ENCODE results near the gene KNDC1.

Gene KNDC1

DNA sequence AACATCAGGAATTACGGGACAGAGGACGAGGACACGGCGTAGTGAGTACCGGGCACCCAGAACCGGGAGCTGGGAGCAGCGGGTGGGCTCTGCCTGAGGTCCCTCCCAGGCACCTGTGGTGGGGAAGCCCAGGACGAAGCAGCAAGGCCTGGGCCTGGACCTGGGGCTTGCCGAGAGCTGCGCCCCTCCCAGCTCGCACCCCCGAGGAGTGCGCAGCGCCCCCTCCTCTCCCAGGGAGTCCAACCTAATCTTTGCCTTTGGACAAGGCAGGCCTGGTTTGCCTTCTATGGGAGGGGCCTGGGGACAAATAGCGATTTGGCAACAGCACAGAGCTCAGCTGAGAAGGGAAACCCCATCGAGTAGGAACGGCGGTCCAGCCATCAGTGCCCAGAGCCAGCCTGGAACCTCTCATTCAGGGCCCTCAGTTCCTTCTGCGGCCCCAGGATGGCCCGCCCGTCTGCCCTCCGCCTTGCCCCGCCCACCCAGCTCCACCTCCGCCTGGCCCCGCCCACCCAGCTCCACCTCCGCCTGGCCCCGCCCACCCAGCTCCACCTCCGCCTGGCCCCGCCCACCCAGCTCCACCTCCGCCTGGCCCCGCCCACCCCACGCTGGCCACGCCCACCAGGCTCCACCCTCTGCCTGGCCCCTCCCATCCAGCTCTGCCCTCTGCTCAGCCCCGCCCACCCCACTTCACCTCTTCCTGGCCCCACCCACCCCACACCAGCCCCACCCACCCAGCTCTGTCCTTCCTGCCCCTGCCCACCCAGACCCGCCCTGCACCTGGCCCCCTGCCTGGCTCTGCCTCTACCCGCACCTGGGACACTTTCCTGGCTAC, 32.5 kb upstream of the KNDC1 start:
- TF ChIP-seq, protein P1, sequence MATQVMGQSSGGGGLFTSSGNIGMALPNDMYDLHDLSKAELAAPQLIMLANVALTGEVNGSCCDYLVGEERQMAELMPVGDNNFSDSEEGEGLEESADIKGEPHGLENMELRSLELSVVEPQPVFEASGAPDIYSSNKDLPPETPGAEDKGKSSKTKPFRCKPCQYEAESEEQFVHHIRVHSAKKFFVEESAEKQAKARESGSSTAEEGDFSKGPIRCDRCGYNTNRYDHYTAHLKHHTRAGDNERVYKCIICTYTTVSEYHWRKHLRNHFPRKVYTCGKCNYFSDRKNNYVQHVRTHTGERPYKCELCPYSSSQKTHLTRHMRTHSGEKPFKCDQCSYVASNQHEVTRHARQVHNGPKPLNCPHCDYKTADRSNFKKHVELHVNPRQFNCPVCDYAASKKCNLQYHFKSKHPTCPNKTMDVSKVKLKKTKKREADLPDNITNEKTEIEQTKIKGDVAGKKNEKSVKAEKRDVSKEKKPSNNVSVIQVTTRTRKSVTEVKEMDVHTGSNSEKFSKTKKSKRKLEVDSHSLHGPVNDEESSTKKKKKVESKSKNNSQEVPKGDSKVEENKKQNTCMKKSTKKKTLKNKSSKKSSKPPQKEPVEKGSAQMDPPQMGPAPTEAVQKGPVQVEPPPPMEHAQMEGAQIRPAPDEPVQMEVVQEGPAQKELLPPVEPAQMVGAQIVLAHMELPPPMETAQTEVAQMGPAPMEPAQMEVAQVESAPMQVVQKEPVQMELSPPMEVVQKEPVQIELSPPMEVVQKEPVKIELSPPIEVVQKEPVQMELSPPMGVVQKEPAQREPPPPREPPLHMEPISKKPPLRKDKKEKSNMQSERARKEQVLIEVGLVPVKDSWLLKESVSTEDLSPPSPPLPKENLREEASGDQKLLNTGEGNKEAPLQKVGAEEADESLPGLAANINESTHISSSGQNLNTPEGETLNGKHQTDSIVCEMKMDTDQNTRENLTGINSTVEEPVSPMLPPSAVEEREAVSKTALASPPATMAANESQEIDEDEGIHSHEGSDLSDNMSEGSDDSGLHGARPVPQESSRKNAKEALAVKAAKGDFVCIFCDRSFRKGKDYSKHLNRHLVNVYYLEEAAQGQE (IDR thresholded peaks at IDR 0.05; ENCODE audit: insufficient replicate concordance, low read depth): no peak
- no peak for TF ChIP-seq SPI1 (IDR thresholded peaks at IDR 0.05; ENCODE audit: borderline replicate concordance, low read depth)
- TF ChIP-seq, protein P2, sequence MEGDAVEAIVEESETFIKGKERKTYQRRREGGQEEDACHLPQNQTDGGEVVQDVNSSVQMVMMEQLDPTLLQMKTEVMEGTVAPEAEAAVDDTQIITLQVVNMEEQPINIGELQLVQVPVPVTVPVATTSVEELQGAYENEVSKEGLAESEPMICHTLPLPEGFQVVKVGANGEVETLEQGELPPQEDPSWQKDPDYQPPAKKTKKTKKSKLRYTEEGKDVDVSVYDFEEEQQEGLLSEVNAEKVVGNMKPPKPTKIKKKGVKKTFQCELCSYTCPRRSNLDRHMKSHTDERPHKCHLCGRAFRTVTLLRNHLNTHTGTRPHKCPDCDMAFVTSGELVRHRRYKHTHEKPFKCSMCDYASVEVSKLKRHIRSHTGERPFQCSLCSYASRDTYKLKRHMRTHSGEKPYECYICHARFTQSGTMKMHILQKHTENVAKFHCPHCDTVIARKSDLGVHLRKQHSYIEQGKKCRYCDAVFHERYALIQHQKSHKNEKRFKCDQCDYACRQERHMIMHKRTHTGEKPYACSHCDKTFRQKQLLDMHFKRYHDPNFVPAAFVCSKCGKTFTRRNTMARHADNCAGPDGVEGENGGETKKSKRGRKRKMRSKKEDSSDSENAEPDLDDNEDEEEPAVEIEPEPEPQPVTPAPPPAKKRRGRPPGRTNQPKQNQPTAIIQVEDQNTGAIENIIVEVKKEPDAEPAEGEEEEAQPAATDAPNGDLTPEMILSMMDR (IDR thresholded peaks at IDR 0.05; ENCODE audit: insufficient read depth, low read length): no peak
- no peak for TF ChIP-seq POLR2AphosphoS5 (IDR thresholded peaks at IDR 0.05; ENCODE audit: low read depth)
- no peak for TF ChIP-seq GABPA (IDR thresholded peaks at IDR 0.05; ENCODE audit: low read depth)
- Histone ChIP-seq H3K4me3 (replicated peaks; ENCODE audit: insufficient read depth, low read length) (no peak overlapping the region), H3K27me3 (ENCODE audit: insufficient read depth, poor library complexity, severe bottlenecking) (peaks cover 15% of the 10 kb centered on the region), H3K27ac (replicated peaks) (no peak overlapping the region)
- DNase-seq (ENCODE audit: low read depth in 1 of 2, low spot score in 1 of 2): no peak

- Histone ChIP-seq H3K27me3 (ENCODE audit: insufficient read depth, poor library complexity, severe bottlenecking) (peaks cover 9% of the 10 kb centered on the region), H3K4me3 (replicated peaks; ENCODE audit: insufficient read depth, low read length) (no peak overlapping the region), H3K27ac (replicated peaks) (no peak overlapping the region)
- no peak for DNase-seq (ENCODE audit: low read depth in 1 of 2, low spot score in 1 of 2)
- TF ChIP-seq POLR2AphosphoS5 (IDR thresholded peaks at IDR 0.05; ENCODE audit: low read depth): no peak
- TF ChIP-seq, protein P2 (IDR thresholded peaks at IDR 0.05; ENCODE audit: insufficient read depth, low read length): no peak
Measured at GRCh38 chr10:133128126-133129070, 31.6 kb upstream of the KNDC1 start.

DNA sequence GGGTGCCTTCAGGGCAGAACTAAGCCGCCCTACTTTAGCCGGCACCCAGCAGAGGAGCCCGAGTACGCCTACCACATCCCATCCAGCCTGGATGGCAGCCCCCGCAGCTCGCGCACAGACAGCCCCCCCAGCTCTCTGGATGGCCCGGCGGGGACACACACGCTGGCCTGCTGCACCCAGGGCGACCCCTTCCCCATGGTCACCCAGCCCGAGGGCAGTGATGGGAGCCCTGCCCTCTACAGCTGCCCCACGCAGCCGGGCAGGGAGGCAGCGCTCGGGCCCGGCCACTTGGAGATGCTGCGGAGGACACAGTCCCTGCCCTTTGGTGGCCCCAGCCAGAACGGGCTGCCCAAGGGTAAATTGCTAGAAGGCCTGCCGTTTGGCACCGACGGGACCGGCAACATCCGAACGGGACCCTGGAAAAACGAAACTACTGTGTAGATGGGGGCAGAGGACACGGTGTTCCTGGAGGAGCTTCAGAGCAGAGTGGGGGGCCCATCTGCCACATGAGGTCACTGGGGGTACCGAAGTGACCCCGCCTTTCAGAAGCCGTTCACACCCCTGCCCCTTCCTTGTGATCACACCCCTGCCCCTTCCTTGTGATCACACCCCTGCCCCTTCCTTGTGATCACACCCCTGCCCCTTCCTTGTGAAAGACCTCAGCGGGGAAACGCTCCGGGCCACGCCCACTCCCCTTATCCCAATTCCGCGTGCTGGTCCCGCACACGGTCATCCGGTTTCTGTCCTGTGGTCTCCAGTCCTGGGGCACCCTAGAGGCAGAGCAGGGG, 30.8 kb upstream of the KNDC1 start:
- Histone ChIP-seq H3K4me3 (replicated peaks; ENCODE audit: insufficient read depth, low read length) (no peak overlapping the region), H3K27ac (replicated peaks) (no peak overlapping the region), H3K27me3 (ENCODE audit: insufficient read depth, poor library complexity, severe bottlenecking) (peaks cover 2% of the 10 kb centered on the region)
- TF ChIP-seq, protein P1 (IDR thresholded peaks at IDR 0.05; ENCODE audit: insufficient replicate concordance, low read depth): no peak
- TF ChIP-seq SPI1 (IDR thresholded peaks at IDR 0.05; ENCODE audit: borderline replicate concordance, low read depth) (no peak), GABPA (IDR thresholded peaks at IDR 0.05; ENCODE audit: low read depth) (no peak), POLR2AphosphoS5 (IDR thresholded peaks at IDR 0.05; ENCODE audit: low read depth) (no peak)
- TF ChIP-seq, protein P2 (IDR thresholded peaks at IDR 0.05; ENCODE audit: insufficient read depth, low read length): no peak
- DNase-seq (ENCODE audit: low read depth in 1 of 2, low spot score in 1 of 2): no peak
